HG03103 (cell line): ENCODE data around the gene ECM1.

Experiments
- ATAC-seq: cut with Tn5 transposase; IDR thresholded peaks from one replicate; pipeline ENCODE4 v1.9.1; 2021; ENCODE audit warnings: low read depth; ENCODE audit not compliant: unreplicated experiment

The ECM1 gene

DNA sequence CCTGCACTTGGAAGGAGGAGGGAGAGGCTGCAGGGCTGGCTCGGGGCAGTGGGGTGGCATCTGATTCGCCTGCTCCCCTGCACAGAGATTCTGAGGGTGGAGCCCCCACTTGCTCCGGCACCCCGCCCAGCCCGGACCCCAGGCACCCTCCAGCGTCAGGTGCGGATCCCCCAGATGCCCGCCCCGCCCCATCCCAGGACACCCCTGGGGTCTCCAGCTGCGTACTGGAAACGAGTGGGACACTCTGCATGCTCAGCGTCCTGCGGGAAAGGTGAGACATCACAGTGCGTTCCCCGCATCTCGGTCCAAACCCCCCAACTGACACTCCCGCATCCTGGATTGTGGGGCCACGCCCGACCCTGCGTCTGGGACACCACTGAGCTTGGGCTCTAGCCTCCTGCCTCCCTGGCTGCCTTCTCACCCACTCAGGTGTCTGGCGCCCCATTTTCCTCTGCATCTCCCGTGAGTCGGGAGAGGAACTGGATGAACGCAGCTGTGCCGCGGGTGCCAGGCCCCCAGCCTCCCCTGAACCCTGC lies 49.2 kb downstream of the ECM1 start:
- no peak for ATAC-seq

DNA sequence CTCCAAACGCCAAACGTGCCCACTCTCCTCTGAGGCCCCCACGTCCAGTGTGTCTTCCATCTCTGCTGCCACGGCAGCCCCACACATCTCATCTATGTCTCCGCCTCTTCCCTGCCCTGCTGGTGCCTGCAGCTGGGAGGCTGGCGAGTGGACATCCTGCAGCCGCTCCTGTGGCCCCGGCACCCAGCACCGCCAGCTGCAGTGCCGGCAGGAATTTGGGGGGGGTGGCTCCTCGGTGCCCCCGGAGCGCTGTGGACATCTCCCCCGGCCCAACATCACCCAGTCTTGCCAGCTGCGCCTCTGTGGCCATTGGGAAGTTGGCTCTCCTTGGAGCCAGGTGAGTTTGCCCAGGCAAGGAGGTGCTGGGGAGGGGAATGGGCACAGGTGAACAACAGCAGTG lies 49.9 kb downstream of the ECM1 start:
- no peak for ATAC-seq

DNA sequence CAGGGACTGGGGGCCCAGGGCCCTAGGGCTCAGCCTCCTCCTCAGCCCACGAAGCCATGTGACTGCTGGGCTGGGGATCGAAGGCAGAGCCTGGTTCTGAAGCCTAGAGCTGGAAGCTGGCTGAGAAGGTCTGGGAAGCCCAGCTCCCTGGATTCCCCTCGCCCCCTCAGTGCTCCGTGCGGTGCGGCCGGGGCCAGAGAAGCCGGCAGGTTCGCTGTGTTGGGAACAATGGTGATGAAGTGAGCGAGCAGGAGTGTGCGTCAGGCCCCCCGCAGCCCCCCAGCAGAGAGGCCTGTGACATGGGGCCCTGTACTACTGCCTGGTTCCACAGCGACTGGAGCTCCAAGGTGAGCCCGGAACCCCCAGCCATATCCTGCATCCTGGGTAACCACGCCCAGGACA lies 50.4 kb downstream of the ECM1 start:
- no peak for ATAC-seq

DNA sequence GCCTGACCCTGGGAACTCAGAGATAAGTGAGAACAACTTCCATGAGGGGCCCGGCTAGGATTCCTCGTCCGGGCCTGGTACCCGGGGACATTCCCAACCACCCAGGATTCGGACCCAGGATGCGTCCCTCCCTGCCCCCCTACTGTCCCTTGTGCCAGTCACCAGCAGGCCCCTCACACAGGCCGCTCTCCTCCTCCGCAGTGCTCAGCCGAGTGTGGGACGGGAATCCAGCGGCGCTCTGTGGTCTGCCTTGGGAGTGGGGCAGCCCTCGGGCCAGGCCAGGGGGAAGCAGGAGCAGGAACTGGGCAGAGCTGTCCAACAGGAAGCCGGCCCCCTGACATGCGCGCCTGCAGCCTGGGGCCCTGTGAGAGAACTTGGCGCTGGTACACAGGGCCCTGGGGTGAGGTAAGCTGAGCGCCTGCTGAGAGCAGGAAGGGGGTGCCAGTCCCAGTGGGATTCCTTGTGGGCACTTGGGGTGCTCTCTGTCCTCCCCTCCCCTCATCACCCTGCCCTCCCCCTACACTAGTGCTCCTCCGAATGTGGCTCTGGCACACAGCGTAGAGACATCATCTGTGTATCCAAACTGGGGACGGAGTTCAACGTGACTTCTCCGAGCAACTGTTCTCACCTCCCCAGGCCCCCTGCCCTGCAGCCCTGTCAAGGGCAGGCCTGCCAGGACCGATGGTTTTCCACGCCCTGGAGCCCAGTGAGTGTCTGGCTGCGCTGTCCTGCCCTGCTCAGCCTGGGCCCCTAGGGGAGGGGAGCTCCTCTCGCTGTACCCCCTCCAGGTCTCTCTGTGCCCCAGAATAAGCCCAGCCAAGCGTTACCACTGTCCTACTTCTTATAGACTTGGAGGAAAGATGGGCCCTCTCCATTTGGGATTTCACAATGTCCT lies 51.1 kb downstream of the ECM1 start:
- no peak for ATAC-seq

GRCh38 chr1:150559656-150560010 lies 51.7 kb downstream of the ECM1 start:
- no peak for ATAC-seq

- no peak for ATAC-seq
These were observed 52.1 kb downstream of the ECM1 start for GRCh38 chr1:150560011-150560438.

DNA sequence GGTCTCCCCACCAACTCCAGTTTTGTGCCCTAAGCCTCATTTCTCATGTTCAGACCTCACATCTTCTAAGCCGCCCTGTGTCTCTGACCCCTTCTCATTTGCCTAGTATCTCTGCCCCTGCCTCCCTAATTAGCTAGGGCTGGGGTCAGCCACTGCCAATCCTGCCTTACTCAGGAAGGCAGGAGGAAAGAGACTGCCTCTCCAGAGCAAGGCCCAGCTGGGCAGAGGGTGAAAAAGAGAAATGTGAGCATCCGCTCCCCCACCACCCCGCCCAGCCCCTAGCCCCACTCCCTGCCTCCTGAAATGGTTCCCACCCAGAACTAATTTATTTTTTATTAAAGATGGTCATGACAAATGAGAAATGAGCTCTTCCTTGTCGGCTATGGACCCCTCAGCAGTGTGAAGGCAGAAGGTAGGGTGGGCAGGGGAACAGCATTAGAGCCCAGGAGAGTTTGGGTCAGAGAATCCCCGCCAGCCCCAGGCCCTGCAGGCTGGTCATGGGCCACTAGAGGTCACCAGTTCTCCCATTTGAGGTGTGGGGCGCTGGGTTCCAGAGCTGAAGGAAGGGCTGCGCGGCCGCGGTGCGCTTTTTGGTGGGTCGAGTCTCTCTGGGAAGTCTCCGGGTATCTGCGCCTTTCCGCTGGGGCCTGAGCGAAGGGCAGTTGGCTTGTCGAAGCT lies 52.8 kb downstream of the ECM1 start:
- no peak for ATAC-seq

- no peak for ATAC-seq
These were observed 53.5 kb downstream of the ECM1 start for GRCh38 chr1:150561254-150561973.

GRCh38 chr1:150561974-150562445 lies 54.1 kb downstream of the ECM1 start:
- ATAC-seq, result no peak

- peak; percentile 37 for ATAC-seq
These were observed 54.8 kb downstream of the ECM1 start for GRCh38 chr1:150562446-150563339.
